ENCODE measurements around the gene MN1. TPM values are rescaled to one million over a fixed set of nuclear protein-coding genes. Genes with fewer than 3 reads are reported as not detected.

Gene MN1
- polyA plus RNA-seq, 3 donors = 0.38 to 3.8 (median 3.7) TPM

- WGBS, 3 donors = 80 to 87% (median 83%) methylated on average over 9 of the region's 9 CpGs
- no peak overlapping the region for H3K27ac ChIP-seq (ENCODE audit: low read depth, low read length)
These were observed 27.4 kb downstream of the MN1 start for GRCh38 chr22:27774200-27774599.

- no peak overlapping the region for H3K27ac ChIP-seq (ENCODE audit: low read depth, low read length)
- WGBS, 3 donors = 86% methylated on average over 18 of the region's 18 CpGs
These were observed 28.5 kb downstream of the MN1 start for GRCh38 chr22:27772984-27773498.

GRCh38 chr22:27772081-27772983, 29.2 kb downstream of the MN1 start:
- no peak overlapping the region for H3K27ac ChIP-seq (ENCODE audit: low read depth, low read length)
- 76 to 84% (median 81%) methylated on average over 16 of the region's 16 CpGs for WGBS, 3 donors

- 91 to 94% (median 94%) methylated on average over 5 of the region's 5 CpGs for WGBS, 3 donors
These were observed 29.9 kb downstream of the MN1 start for GRCh38 chr22:27771637-27772036.

GRCh38 chr22:27769012-27769411, 32.5 kb downstream of the MN1 start:
- 80 to 93% (median 88%) methylated on average over 3 of the region's 3 CpGs for WGBS, 3 donors
- no peak overlapping the region for H3K27ac ChIP-seq (ENCODE audit: low read depth, low read length)

More at GRCh38 chr22:27771637-27772036, 29.9 kb downstream of the MN1 start:
- no peak overlapping the region for H3K27ac ChIP-seq (ENCODE audit: low read depth, low read length)

GRCh38 chr22:27768027-27768653, 33.4 kb downstream of the MN1 start:
- WGBS, 3 donors = 48 to 81% (median 74%) methylated on average over 2 of the region's 2 CpGs
- H3K27ac ChIP-seq (ENCODE audit: low read depth, low read length) = no peak overlapping the region

- no peak overlapping the region for H3K27ac ChIP-seq (ENCODE audit: low read depth, low read length)
- WGBS, 3 donors = 92 to 97% (median 96%) methylated on average over 3 of the region's 3 CpGs
These were observed 34.9 kb downstream of the MN1 start for GRCh38 chr22:27766679-27767078.

- H3K27ac ChIP-seq (ENCODE audit: low read depth, low read length) = no peak overlapping the region
- 87 to 95% (median 91%) methylated on average over 15 of the region's 15 CpGs for WGBS, 3 donors
These were observed 35.8 kb downstream of the MN1 start for GRCh38 chr22:27765706-27766291.

GRCh38 chr22:27764722-27765236, 36.8 kb downstream of the MN1 start:
- no peak overlapping the region for H3K27ac ChIP-seq (ENCODE audit: low read depth, low read length)
- WGBS, 3 donors = 94 to 95% (median 95%) methylated on average over 3 of the region's 3 CpGs

GRCh38 chr22:27761665-27762064, 39.9 kb downstream of the MN1 start:
- 73 to 82% (median 82%) methylated on average over 15 of the region's 15 CpGs for WGBS, 3 donors
- no peak overlapping the region for H3K27ac ChIP-seq (ENCODE audit: low read depth, low read length)

GRCh38 chr22:27761000-27761399, 40.6 kb downstream of the MN1 start:
- WGBS, 3 donors = 68 to 80% (median 75%) methylated on average over 7 of the region's 7 CpGs
- no peak overlapping the region for H3K27ac ChIP-seq (ENCODE audit: low read depth, low read length)

GRCh38 chr22:27760474-27760873, 41.1 kb downstream of the MN1 start:
- 87 to 88% (median 88%) methylated on average over 8 of the region's 8 CpGs for WGBS, 3 donors

GRCh38 chr22:27757928-27758525, 43.5 kb downstream of the MN1 start:
- WGBS, 3 donors = 87 to 95% (median 93%) methylated on average over 6 of the region's 6 CpGs
- H3K27ac ChIP-seq (ENCODE audit: low read depth, low read length) = no peak overlapping the region

More at GRCh38 chr22:27760474-27760873, 41.1 kb downstream of the MN1 start:
- H3K27ac ChIP-seq (ENCODE audit: low read depth, low read length) = no peak overlapping the region

GRCh38 chr22:27756212-27756660, 45.3 kb downstream of the MN1 start:
- WGBS, 3 donors = 89 to 95% (median 92%) methylated on average over 16 of the region's 16 CpGs

GRCh38 chr22:27755521-27756211, 45.9 kb downstream of the MN1 start:
- 78 to 85% (median 82%) methylated on average over 19 of the region's 19 CpGs for WGBS, 3 donors
- H3K27ac ChIP-seq (ENCODE audit: low read depth, low read length) = no peak overlapping the region

More at GRCh38 chr22:27756212-27756660, 45.3 kb downstream of the MN1 start:
- H3K27ac ChIP-seq (ENCODE audit: low read depth, low read length) = no peak overlapping the region

- 82 to 89% (median 84%) methylated on average over 8 of the region's 8 CpGs for WGBS, 3 donors
These were observed 46.6 kb downstream of the MN1 start for GRCh38 chr22:27754888-27755480.

GRCh38 chr22:27754247-27754887, 47.2 kb downstream of the MN1 start:
- no peak overlapping the region for H3K27ac ChIP-seq (ENCODE audit: low read depth, low read length)
- WGBS, 3 donors = 55 to 81% (median 64%) methylated on average over 19 of the region's 19 CpGs

More at GRCh38 chr22:27754888-27755480, 46.6 kb downstream of the MN1 start:
- no peak overlapping the region for H3K27ac ChIP-seq (ENCODE audit: low read depth, low read length)

Measured in adipose tissue (tissue), 3 donors.